ENCODE results near the gene ATP5F1C. TPM values are rescaled to one million over a fixed set of nuclear protein-coding genes. Genes with fewer than 3 reads are reported as not detected.
"Not testable (repeated sequence)": the region's sequence is repeated elsewhere in the genome, so short reads cannot be mapped to it uniquely, and the experiment has no call there.

Gene ATP5F1C
- total RNA-seq, 1 experiment from 2014 or later = 280 TPM

GRCh38 chr10:7811000-7811399 is 23.0 kb downstream of the ATP5F1C start:
- Histone ChIP-seq H2AK5ac (ENCODE audit: insufficient read length, low read length) (no peak overlapping the region), H2BK15ac (ENCODE audit: low read depth, low read length) (no peak overlapping the region), H2BK120ac (ENCODE audit: low read depth, low read length, poor library complexity, severe bottlenecking) (no peak overlapping the region), H4K5ac (ENCODE audit: insufficient read length, low read depth, low read length) (no peak overlapping the region), H3K4me1 (ENCODE audit: insufficient read depth, low read length) (0 out of 2 replicates have a peak, but pooled peaks cover 2% of the 10 kb centered on the region), H3T11ph (ENCODE audit: low read length) (no peak overlapping the region), H3K4me2 (ENCODE audit: insufficient read depth, insufficient read length, low read length) (no peak overlapping the region), H3K18ac (ENCODE audit: insufficient read length, low read depth, low read length) (no peak overlapping the region), H2BK20ac (ENCODE audit: low read depth, low read length, poor library complexity, severe bottlenecking) (no peak overlapping the region), H3K23me2 (ENCODE audit: insufficient read length, low read depth, low read length, poor library complexity, severe bottlenecking) (no peaks in the 10 kb centered on the region), H4K91ac (ENCODE audit: insufficient read length, low read depth, low read length) (no peak overlapping the region), H3K4ac (ENCODE audit: low read depth, low read length) (no peak overlapping the region), H2BK12ac (ENCODE audit: insufficient read length, low read depth, low read length) (no peak overlapping the region), H3K9ac (ENCODE audit: extremely low read depth, insufficient read length, low read length) (no peak overlapping the region), H2AFZ (ENCODE audit: low read length) (no peak overlapping the region), H3K79me2 (ENCODE audit: insufficient read depth, low read length) (no peaks in the 10 kb centered on the region), H3K27ac (ENCODE audit: insufficient read length, low read depth, low read length) (no peak overlapping the region), H3K27me3 (ENCODE audit: insufficient read depth, low read length) (no peaks in the 10 kb centered on the region), H3K56ac (ENCODE audit: insufficient read length, low read depth, low read length) (no peak overlapping the region), H3K9me3 (ENCODE audit: control insufficient read depth, low read depth, low read length) (no peaks in the 10 kb centered on the region), H4K20me1 (ENCODE audit: control insufficient read depth, insufficient read depth, insufficient read length) (no peaks in the 10 kb centered on the region), H3K79me1 (ENCODE audit: insufficient read depth, low read depth, low read length, poor library complexity, severe bottlenecking) (no peaks in the 10 kb centered on the region), H3K14ac (ENCODE audit: insufficient read depth, low read length) (no peak overlapping the region), H4K8ac (replicated peaks; ENCODE audit: insufficient read length, low read depth, low read length) (no peak overlapping the region), H3K23ac (ENCODE audit: insufficient read length, low read depth, low read length) (no peak overlapping the region), H2BK5ac (ENCODE audit: insufficient read length, low read length) (no peak overlapping the region)
- peaks cover 9 to 11% of the 10 kb centered on the region in 2 experiments for H3K4me1 Mint-ChIP-seq
- TF ChIP-seq CTCF (conservative IDR thresholded peaks at IDR 0.05) = no peak
- no CpG with 5 or more reads among the region's 5 CpGs for WGBS (ENCODE audit: extremely low coverage, insufficient read length, low lambda C conversion rate)
- peaks cover 15% of the 10 kb centered on the region for H3K27me3 Mint-ChIP-seq (ENCODE audit: low read depth)
- H3K36me3 Mint-ChIP-seq (ENCODE audit: insufficient read depth in 1 of 3, low read depth in 3 of 3) = peaks cover 5 to 18% (median 11%) of the 10 kb centered on the region in 3 experiments; a peak in 6 of 7 replicates
- no peak for DNase-seq
- H3K27ac Mint-ChIP-seq = no peak overlapping the region
- H3K9me3 Mint-ChIP-seq = no peaks in the 10 kb centered on the region
- no peak overlapping the region for H3K4me3 Mint-ChIP-seq

- H3K4me1 Mint-ChIP-seq = peaks cover 9 to 11% of the 10 kb centered on the region in 2 experiments
- H3K27me3 Mint-ChIP-seq (ENCODE audit: low read depth) = peaks cover 16% of the 10 kb centered on the region
- not testable (repeated sequence) for H3K27me3 ChIP-seq (ENCODE audit: insufficient read depth, low read length); H2AFZ ChIP-seq (ENCODE audit: low read length); H4K20me1 ChIP-seq (ENCODE audit: control insufficient read depth, insufficient read depth, insufficient read length); H3K23ac ChIP-seq (ENCODE audit: insufficient read length, low read depth, low read length); H3K4me1 ChIP-seq (ENCODE audit: insufficient read depth, low read length); H3K18ac ChIP-seq (ENCODE audit: insufficient read length, low read depth, low read length); H3K9me3 ChIP-seq (ENCODE audit: control insufficient read depth, low read depth, low read length); H2BK12ac ChIP-seq (ENCODE audit: insufficient read length, low read depth, low read length); H3K9ac ChIP-seq (ENCODE audit: extremely low read depth, insufficient read length, low read length); H3K27ac ChIP-seq (ENCODE audit: insufficient read length, low read depth, low read length); H2AK5ac ChIP-seq (ENCODE audit: insufficient read length, low read length); H3K14ac ChIP-seq (ENCODE audit: insufficient read depth, low read length); H3K4me2 ChIP-seq (ENCODE audit: insufficient read depth, insufficient read length, low read length); H3K27ac Mint-ChIP-seq; H2BK120ac ChIP-seq (ENCODE audit: low read depth, low read length, poor library complexity, severe bottlenecking); H4K8ac ChIP-seq (replicated peaks; ENCODE audit: insufficient read length, low read depth, low read length); H3K4ac ChIP-seq (ENCODE audit: low read depth, low read length); H3K56ac ChIP-seq (ENCODE audit: insufficient read length, low read depth, low read length); H4K5ac ChIP-seq (ENCODE audit: insufficient read length, low read depth, low read length); H3T11ph ChIP-seq (ENCODE audit: low read length); DNase-seq; H3K9me3 Mint-ChIP-seq; H3K79me2 ChIP-seq (ENCODE audit: insufficient read depth, low read length); H3K4me3 Mint-ChIP-seq; H3K79me1 ChIP-seq (ENCODE audit: insufficient read depth, low read depth, low read length, poor library complexity, severe bottlenecking); H2BK5ac ChIP-seq (ENCODE audit: insufficient read length, low read length); H2BK20ac ChIP-seq (ENCODE audit: low read depth, low read length, poor library complexity, severe bottlenecking); H2BK15ac ChIP-seq (ENCODE audit: low read depth, low read length); H3K23me2 ChIP-seq (ENCODE audit: insufficient read length, low read depth, low read length, poor library complexity, severe bottlenecking); H4K91ac ChIP-seq (ENCODE audit: insufficient read length, low read depth, low read length)
- no CpG with 5 or more reads among the region's 7 CpGs for WGBS (ENCODE audit: extremely low coverage, insufficient read length, low lambda C conversion rate)
- peaks cover 3 to 12% (median 8%) of the 10 kb centered on the region in 3 experiments; a peak in 6 of 7 replicates for H3K36me3 Mint-ChIP-seq (ENCODE audit: insufficient read depth in 1 of 3, low read depth in 3 of 3)
These were observed 23.8 kb downstream of the ATP5F1C start for GRCh38 chr10:7811743-7812142.

Measured in H9 (cell line).